HL-60 (cell line): ENCODE data around the gene UBN1.

Experiments
- DNase-seq, 2 experiments: peaks; one replicate each; pipeline ENCODE4 v3.0.0-alpha.2; 2010 to 2020; ENCODE audit warnings: low read depth in 1 of 2, low spot score in 1 of 2
- H3K27ac ChIP-seq: fragments of 250-450 bp; sonication (Bioruptor Pico); replicated peaks from 2 replicates; pipeline ENCODE4 v1.5.1; 2020; ENCODE audit warnings: mild to moderate bottlenecking, moderate library complexity
- H3K27me3 ChIP-seq: fragments of 250-450 bp; sonication (Bioruptor Pico); 2 replicates; pipeline ENCODE4 v1.5.1; 2021; ENCODE audit warnings: mild to moderate bottlenecking, moderate library complexity; ENCODE audit not compliant: insufficient read depth, poor library complexity, severe bottlenecking
- H3K4me3 ChIP-seq: replicated peaks from 2 replicates; pipeline ENCODE4 v1.5.1; 2011; ENCODE audit warnings: mild to moderate bottlenecking, control low read depth, low read length; ENCODE audit not compliant: insufficient read depth
- GABPA ChIP-seq: IDR thresholded peaks from 2 replicates; pipeline ENCODE4 v1.6.1; 2012; ENCODE audit warnings: low read depth
- POLR2AphosphoS5 ChIP-seq: IDR thresholded peaks from 2 replicates; pipeline ENCODE4 v1.6.1; 2012; ENCODE audit warnings: low read depth
- SPI1 ChIP-seq: IDR thresholded peaks from 2 replicates; pipeline ENCODE4 v1.6.1; 2012; ENCODE audit warnings: low read depth, mild to moderate bottlenecking, borderline replicate concordance
- TF ChIP-seq, protein P1 (sequence below): IDR thresholded peaks from one replicate; pipeline ENCODE4 v1.5.1; 2011; ENCODE audit warnings: low read length, control low read depth, inconsistent platforms; ENCODE audit not compliant: insufficient read depth
- TF ChIP-seq, protein P2 (sequence below): IDR thresholded peaks from 2 replicates; pipeline ENCODE4 v1.6.1; 2012; ENCODE audit warnings: low read depth; ENCODE audit not compliant: insufficient replicate concordance

UBN1 gene

DNA sequence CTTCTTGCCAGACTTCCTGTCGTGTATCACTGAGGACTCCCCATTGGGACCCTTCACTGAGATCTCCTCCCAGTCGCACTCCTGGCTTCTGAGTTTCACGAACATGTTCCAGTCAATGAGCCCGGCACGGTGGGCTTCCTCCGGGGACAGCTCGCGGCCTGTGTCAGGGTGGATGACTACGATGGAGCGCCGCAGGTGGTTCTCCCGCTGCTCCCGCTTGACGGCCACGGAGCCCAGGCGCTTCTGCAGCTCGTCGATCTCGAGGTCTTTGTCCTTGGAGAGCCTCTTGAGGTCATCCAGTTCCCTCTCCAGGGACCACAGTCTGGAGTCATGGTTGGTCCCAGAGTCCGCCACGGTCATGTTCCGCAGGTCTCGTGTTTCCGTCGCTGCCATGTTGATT lies 36.2 kb downstream of the UBN1 start:
- DNase-seq = no peak
- TF ChIP-seq, protein P1, sequence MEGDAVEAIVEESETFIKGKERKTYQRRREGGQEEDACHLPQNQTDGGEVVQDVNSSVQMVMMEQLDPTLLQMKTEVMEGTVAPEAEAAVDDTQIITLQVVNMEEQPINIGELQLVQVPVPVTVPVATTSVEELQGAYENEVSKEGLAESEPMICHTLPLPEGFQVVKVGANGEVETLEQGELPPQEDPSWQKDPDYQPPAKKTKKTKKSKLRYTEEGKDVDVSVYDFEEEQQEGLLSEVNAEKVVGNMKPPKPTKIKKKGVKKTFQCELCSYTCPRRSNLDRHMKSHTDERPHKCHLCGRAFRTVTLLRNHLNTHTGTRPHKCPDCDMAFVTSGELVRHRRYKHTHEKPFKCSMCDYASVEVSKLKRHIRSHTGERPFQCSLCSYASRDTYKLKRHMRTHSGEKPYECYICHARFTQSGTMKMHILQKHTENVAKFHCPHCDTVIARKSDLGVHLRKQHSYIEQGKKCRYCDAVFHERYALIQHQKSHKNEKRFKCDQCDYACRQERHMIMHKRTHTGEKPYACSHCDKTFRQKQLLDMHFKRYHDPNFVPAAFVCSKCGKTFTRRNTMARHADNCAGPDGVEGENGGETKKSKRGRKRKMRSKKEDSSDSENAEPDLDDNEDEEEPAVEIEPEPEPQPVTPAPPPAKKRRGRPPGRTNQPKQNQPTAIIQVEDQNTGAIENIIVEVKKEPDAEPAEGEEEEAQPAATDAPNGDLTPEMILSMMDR = no peak
- TF ChIP-seq GABPA = no peak
- TF ChIP-seq POLR2AphosphoS5 = no peak
- TF ChIP-seq, protein P2, sequence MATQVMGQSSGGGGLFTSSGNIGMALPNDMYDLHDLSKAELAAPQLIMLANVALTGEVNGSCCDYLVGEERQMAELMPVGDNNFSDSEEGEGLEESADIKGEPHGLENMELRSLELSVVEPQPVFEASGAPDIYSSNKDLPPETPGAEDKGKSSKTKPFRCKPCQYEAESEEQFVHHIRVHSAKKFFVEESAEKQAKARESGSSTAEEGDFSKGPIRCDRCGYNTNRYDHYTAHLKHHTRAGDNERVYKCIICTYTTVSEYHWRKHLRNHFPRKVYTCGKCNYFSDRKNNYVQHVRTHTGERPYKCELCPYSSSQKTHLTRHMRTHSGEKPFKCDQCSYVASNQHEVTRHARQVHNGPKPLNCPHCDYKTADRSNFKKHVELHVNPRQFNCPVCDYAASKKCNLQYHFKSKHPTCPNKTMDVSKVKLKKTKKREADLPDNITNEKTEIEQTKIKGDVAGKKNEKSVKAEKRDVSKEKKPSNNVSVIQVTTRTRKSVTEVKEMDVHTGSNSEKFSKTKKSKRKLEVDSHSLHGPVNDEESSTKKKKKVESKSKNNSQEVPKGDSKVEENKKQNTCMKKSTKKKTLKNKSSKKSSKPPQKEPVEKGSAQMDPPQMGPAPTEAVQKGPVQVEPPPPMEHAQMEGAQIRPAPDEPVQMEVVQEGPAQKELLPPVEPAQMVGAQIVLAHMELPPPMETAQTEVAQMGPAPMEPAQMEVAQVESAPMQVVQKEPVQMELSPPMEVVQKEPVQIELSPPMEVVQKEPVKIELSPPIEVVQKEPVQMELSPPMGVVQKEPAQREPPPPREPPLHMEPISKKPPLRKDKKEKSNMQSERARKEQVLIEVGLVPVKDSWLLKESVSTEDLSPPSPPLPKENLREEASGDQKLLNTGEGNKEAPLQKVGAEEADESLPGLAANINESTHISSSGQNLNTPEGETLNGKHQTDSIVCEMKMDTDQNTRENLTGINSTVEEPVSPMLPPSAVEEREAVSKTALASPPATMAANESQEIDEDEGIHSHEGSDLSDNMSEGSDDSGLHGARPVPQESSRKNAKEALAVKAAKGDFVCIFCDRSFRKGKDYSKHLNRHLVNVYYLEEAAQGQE = no peak
- TF ChIP-seq SPI1 = no peak
- no peak overlapping the region for H3K27ac ChIP-seq
- no peaks in the 10 kb centered on the region for H3K27me3 ChIP-seq
- no peak overlapping the region for H3K4me3 ChIP-seq

DNA sequence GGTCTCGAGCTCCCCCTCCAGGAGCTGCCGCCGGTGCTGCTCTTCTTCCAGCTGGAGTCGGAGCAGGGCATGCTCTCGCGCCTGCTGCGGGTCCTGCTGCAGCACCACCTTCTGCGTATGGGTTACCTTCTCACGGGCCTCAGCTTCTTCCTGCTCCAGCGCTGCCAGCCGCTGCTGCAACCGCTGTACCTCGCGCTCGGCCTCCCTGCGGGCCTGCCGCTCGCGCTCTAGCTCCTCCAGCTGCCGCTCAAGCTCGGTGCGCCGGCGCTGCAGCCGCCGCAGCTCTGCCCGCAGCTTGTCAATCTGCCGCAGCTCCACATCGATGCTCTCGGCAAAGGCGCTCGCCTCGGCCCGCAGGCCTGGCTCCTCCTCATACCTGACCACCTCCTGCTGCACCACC lies 36.9 kb downstream of the UBN1 start:
- no peak overlapping the region for H3K27ac ChIP-seq

DNA sequence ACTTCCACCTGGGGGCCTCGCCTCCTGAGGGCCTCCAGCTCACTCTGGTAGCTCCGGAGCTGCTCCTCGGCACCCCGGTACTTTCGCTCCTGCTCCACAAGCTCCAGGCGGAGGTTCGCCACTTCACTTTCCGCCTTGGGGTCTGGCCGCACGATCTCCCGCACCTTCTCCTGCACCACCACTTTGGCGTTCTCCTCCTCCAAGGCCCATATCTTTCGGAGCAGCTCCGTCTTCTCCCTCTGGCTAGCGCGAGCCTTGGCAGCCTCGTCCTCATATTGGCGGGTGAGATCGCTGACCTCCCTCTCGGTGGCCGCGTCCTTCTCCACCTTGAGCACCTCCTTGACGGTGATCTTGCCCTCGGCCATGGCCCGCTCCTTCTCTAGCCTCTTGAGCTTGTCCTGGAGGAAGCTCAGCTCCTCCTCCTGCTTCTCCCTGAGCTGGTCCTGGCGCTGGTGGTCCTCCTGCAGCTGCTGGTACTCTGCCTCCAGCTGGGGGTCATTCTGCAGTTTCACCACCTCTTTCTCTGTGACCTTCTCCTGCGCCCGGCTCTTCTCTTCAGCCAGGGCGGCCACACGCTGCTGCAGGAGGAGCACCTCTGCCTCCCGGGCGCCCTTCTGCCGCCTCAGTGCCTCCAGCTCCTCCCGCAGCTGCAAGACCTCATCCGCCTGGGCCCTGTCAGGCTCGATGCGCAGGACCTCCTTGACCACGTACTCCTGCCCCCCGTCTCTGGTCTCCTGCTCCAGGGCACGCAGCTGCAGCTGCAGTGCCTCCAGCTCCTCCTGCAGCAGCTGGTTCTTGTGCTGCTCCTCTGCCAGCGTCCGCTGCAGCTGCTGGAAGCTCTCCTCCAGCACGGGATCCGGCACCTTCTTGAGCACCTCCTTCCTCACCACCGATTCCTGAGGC lies 37.9 kb downstream of the UBN1 start:
- no peak for DNase-seq
- no peak overlapping the region for H3K4me3 ChIP-seq
- H3K27me3 ChIP-seq = no peaks in the 10 kb centered on the region
- no peak overlapping the region for H3K27ac ChIP-seq
- no peak for TF ChIP-seq POLR2AphosphoS5
- TF ChIP-seq, protein P2 = no peak
- TF ChIP-seq, protein P1 = no peak
- no peak for TF ChIP-seq SPI1

More for the DNA sequence above, 36.9 kb downstream of the UBN1 start:
- H3K4me3 ChIP-seq = no peak overlapping the region
- TF ChIP-seq, protein P2 = no peak
- TF ChIP-seq POLR2AphosphoS5 = no peak
- no peak for TF ChIP-seq GABPA
- TF ChIP-seq, protein P1 = no peak
- no peak for TF ChIP-seq SPI1
- H3K27me3 ChIP-seq = no peaks in the 10 kb centered on the region
- no peak for DNase-seq
